ENCODE results near the gene DECR2. TPM values are rescaled to one million over a fixed set of nuclear protein-coding genes. Genes with fewer than 3 reads are reported as not detected.

Gene DECR2
- total and polyA plus RNA-seq, 10 of the 15 experiments (the other 5 are each of a cell fraction or from before 2014, with no cell fraction given), result 0.53 to 20.3 (median 6.0) TPM

DNA sequence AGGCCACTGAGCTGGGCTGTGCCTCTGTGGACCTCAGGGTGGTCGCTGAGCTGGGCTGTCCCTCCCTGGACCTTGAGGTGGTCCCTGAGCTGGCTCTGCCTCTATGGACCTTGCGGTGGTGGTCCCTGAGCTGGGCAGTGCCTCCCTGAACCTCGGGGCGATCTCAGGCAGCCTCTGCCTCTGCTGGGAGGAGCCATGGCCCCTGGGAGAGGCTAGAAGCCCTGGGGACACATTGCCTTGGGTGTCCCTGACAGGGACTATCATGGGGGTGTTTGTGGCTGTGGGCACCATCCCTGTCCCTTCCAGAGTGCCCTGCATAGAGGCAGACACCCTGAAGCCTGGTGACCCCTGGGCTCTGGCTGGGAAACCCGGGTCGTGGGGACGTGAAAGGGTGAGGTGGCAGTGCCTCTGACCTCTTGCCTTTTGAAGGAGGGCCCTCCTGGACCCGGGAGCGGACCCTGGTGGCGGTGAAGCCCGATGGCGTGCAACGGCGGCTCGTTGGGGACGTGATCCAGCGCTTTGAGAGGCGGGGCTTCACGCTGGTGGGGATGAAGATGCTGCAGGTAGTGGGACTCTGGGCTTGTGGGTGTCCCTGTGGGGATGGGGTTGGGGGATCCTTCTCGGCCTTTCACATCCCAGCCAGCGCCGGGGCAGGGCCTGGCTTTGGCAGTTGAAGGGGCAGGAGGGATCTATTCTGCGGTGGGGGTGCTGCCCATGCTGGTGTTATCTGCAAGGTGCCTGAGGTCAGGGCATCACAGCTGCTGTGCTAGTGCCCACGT, 2.9 kb upstream of the DECR2 start (continued):
- TF ChIP-seq, protein P1, sequence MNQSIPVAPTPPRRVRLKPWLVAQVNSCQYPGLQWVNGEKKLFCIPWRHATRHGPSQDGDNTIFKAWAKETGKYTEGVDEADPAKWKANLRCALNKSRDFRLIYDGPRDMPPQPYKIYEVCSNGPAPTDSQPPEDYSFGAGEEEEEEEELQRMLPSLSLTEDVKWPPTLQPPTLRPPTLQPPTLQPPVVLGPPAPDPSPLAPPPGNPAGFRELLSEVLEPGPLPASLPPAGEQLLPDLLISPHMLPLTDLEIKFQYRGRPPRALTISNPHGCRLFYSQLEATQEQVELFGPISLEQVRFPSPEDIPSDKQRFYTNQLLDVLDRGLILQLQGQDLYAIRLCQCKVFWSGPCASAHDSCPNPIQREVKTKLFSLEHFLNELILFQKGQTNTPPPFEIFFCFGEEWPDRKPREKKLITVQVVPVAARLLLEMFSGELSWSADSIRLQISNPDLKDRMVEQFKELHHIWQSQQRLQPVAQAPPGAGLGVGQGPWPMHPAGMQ (IDR thresholded peaks at IDR 0.05; ENCODE audit: borderline replicate concordance), result no peak
- no peak for TF ChIP-seq RBBP5 (conservative IDR thresholded peaks at IDR 0.05)
- TF ChIP-seq GATAD2B (conservative IDR thresholded peaks at IDR 0.05; ENCODE audit: low read depth), result no peak
- TF ChIP-seq KLF5 (IDR thresholded peaks at IDR 0.05; ENCODE audit: partially characterized antibody), result no peak
- TF ChIP-seq TAF1 (IDR thresholded peaks at IDR 0.05; ENCODE audit: borderline replicate concordance, low read depth, low read length), result no peak
- no peak for TF ChIP-seq NR2C2 (IDR thresholded peaks at IDR 0.05; ENCODE audit: borderline replicate concordance, control insufficient read depth, insufficient read length, low read depth)
- TF ChIP-seq NFIC (IDR thresholded peaks at IDR 0.05; ENCODE audit: low read depth, low read length), result no peak
- TF ChIP-seq, protein P2, sequence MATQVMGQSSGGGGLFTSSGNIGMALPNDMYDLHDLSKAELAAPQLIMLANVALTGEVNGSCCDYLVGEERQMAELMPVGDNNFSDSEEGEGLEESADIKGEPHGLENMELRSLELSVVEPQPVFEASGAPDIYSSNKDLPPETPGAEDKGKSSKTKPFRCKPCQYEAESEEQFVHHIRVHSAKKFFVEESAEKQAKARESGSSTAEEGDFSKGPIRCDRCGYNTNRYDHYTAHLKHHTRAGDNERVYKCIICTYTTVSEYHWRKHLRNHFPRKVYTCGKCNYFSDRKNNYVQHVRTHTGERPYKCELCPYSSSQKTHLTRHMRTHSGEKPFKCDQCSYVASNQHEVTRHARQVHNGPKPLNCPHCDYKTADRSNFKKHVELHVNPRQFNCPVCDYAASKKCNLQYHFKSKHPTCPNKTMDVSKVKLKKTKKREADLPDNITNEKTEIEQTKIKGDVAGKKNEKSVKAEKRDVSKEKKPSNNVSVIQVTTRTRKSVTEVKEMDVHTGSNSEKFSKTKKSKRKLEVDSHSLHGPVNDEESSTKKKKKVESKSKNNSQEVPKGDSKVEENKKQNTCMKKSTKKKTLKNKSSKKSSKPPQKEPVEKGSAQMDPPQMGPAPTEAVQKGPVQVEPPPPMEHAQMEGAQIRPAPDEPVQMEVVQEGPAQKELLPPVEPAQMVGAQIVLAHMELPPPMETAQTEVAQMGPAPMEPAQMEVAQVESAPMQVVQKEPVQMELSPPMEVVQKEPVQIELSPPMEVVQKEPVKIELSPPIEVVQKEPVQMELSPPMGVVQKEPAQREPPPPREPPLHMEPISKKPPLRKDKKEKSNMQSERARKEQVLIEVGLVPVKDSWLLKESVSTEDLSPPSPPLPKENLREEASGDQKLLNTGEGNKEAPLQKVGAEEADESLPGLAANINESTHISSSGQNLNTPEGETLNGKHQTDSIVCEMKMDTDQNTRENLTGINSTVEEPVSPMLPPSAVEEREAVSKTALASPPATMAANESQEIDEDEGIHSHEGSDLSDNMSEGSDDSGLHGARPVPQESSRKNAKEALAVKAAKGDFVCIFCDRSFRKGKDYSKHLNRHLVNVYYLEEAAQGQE (IDR thresholded peaks at IDR 0.05; ENCODE audit: low read depth, low read length), result no peak
- no peak for TF ChIP-seq TARDBP (IDR thresholded peaks at IDR 0.05; ENCODE audit: borderline replicate concordance)
- TF ChIP-seq PAX8 (IDR thresholded peaks at IDR 0.05), result no peak

All from GM12878 (cell line).